Right ventricle myocardium inferior (tissue), 1 donor: ENCODE data around the gene SERP2. TPM values are rescaled to one million over a fixed set of nuclear protein-coding genes. Genes with fewer than 3 reads are reported as not detected.
"Not testable (repeated sequence)": the region's sequence is repeated elsewhere in the genome, so short reads cannot be mapped to it uniquely, and the experiment has no call there.

ENCODE experiments used
- ATAC-seq: fragments of 200-7000 bp; cut with Tn5 transposase; one replicate; pipeline ENCODE4 v1.9.1; 2020; ENCODE audit warnings: mild to moderate bottlenecking, moderate library complexity
- DNase-seq: peaks from one replicate; pipeline ENCODE4 v3.0.0; 2021; ENCODE audit errors: missing footprints
- intact Hi-C: fragments of 100-400 bp; cut with DNase I; formaldehyde crosslinking; loops from one replicate; pipeline ENCODE4 v1.11.0; 2022
- long read RNA-seq: library from polyadenylated mRNA; unstranded; transcript quantifications from one replicate; pipeline ENCODE4 v2.0.0, GENCODE V29; 2021
- total RNA-seq: library from RNA; stranded (reverse); fragmentation: NEBNext Ultra II Directional; extraction: Animal tissue kit (Norgen Biotek cat#: 25700); gene quantifications from one replicate; pipeline ENCODE4 v1.2.1, GENCODE V29; 2021
- donor health status: DM: no; HTN: yes; CAD: no; lungs with severe emphysema.

The SERP2 gene
- total RNA-seq: 15.7 TPM
- long read RNA-seq, transcript SERP2-201 (3 exons, 784 nt): major isoform, 9 of 10 reads
- long read RNA-seq, partial matches to known transcripts: 0 of 10 reads
- long read RNA-seq, other reads (novel, unspliced or antisense): 1 of 10 reads

- DNase-seq (peak; percentile 60), ATAC-seq (peak; percentile 79)
- intact Hi-C loops: loop anchor here (5.0 kb wide), 1 partner anchor 71 kb away; no protein-coding TSS in a partner anchor
Observed at GRCh38 chr13:44373601-44374347, at the start of gene SERP2. TSS of gene SERP2 (plus strand) at chr13:44373824. CDS start at chr13:44374026, 202 bp downstream.

GRCh38 chr13:44326961-44327360 lies 46.7 kb upstream of the SERP2 start:
- ATAC-seq (no peak), DNase-seq (no peak)
- intact Hi-C loops: no loop called here

- DNase-seq, intact Hi-C loops, ATAC-seq: not testable (repeated sequence)
Observed at GRCh38 chr13:44329041-44329440, 44.6 kb upstream of the SERP2 start.

GRCh38 chr13:44329909-44330545 lies 43.6 kb upstream of the SERP2 start:
- intact Hi-C loops: no loop called here
- DNase-seq: no peak
- no peak for ATAC-seq

- intact Hi-C loops: no loop called here
- DNase-seq (no peak), ATAC-seq (no peak)
Observed at GRCh38 chr13:44331446-44331845, 42.2 kb upstream of the SERP2 start.

- DNase-seq: peak; percentile 69
- intact Hi-C loops: no loop called here
- ATAC-seq: peak; percentile 76
Observed at GRCh38 chr13:44331912-44332851, 41.4 kb upstream of the SERP2 start.

- ATAC-seq: no peak
- intact Hi-C loops: no loop called here
- DNase-seq: no peak
Observed at GRCh38 chr13:44333950-44334655, 39.5 kb upstream of the SERP2 start.

GRCh38 chr13:44334751-44335150 lies 38.9 kb upstream of the SERP2 start:
- intact Hi-C loops: no loop called here
- ATAC-seq: no peak
- DNase-seq: no peak

- DNase-seq (no peak), ATAC-seq (no peak)
- intact Hi-C loops: no loop called here
Observed at GRCh38 chr13:44336934-44337333, 36.7 kb upstream of the SERP2 start.

GRCh38 chr13:44337581-44337980 lies 36.0 kb upstream of the SERP2 start:
- intact Hi-C loops: no loop called here
- ATAC-seq (no peak), DNase-seq (no peak)

GRCh38 chr13:44340508-44340907 lies 33.1 kb upstream of the SERP2 start:
- intact Hi-C loops: no loop called here
- peak; percentile 28 for ATAC-seq
- no peak for DNase-seq

- DNase-seq: no peak
- no peak for ATAC-seq
- intact Hi-C loops: no loop called here
Observed at GRCh38 chr13:44342741-44343140, 30.9 kb upstream of the SERP2 start.

- intact Hi-C loops: no loop called here
- ATAC-seq: no peak
- no peak for DNase-seq
Observed at GRCh38 chr13:44346534-44346933, 27.1 kb upstream of the SERP2 start.

- no peak for DNase-seq
- no peak for ATAC-seq
- intact Hi-C loops: no loop called here
Observed at GRCh38 chr13:44347301-44347700, 26.3 kb upstream of the SERP2 start.

- DNase-seq (no peak), ATAC-seq (no peak)
- intact Hi-C loops: no loop called here
Observed at GRCh38 chr13:44347949-44348348, 25.7 kb upstream of the SERP2 start.

GRCh38 chr13:44350775-44351504 lies 22.7 kb upstream of the SERP2 start:
- intact Hi-C loops: no loop called here
- no peak for ATAC-seq
- DNase-seq: no peak

- DNase-seq: no peak
- intact Hi-C loops: no loop called here
- no peak for ATAC-seq
Observed at GRCh38 chr13:44351505-44351854, 22.1 kb upstream of the SERP2 start.

GRCh38 chr13:44352202-44352601 lies 21.4 kb upstream of the SERP2 start:
- no peak for ATAC-seq
- no peak for DNase-seq
- intact Hi-C loops: no loop called here
